Glutamatergic neuron (in vitro differentiated cells): ENCODE data around the gene LCT. TPM values are rescaled to one million over a fixed set of nuclear protein-coding genes. Genes with fewer than 3 reads are reported as not detected.

Source experiments
- DNase-seq: peaks from one replicate; pipeline ENCODE4 v3.0.0; 2022
- H3K27ac Mint-ChIP-seq: one replicate; pipeline ENCODE4 v1.8.0; 2020; ENCODE audit warnings: mild to moderate bottlenecking, mixed read lengths, inconsistent platforms; ENCODE audit not compliant: unreplicated experiment
- H3K27me3 Mint-ChIP-seq: one replicate; pipeline ENCODE4 v1.8.0; 2020; ENCODE audit warnings: mild to moderate bottlenecking, moderate library complexity, mixed read lengths, inconsistent platforms; ENCODE audit not compliant: unreplicated experiment
- H3K36me3 Mint-ChIP-seq: one replicate; pipeline ENCODE4 v1.8.0; 2020; ENCODE audit warnings: mild to moderate bottlenecking, mixed read lengths, inconsistent platforms; ENCODE audit not compliant: unreplicated experiment
- H3K4me1 Mint-ChIP-seq: one replicate; pipeline ENCODE4 v1.8.0; 2020; ENCODE audit warnings: mild to moderate bottlenecking, low read depth, mixed read lengths, inconsistent platforms; ENCODE audit not compliant: unreplicated experiment
- H3K4me3 Mint-ChIP-seq: one replicate; pipeline ENCODE4 v1.8.0; 2020; ENCODE audit warnings: mild to moderate bottlenecking, mixed read lengths, inconsistent platforms; ENCODE audit not compliant: unreplicated experiment
- H3K9me3 Mint-ChIP-seq: one replicate; pipeline ENCODE4 v1.8.0; 2020; ENCODE audit warnings: mild to moderate bottlenecking, moderate library complexity, mixed read lengths, inconsistent platforms; ENCODE audit not compliant: unreplicated experiment
- total RNA-seq: library from RNA; stranded (reverse); fragmentation: NEBNext Ultra II Directional; extraction: Animal tissue kit (Norgen Biotek cat#: 25700); gene quantifications from one replicate; pipeline ENCODE4 v1.2.1, GENCODE V29; 2021; ENCODE audit not compliant: unreplicated experiment
- TF ChIP-seq, protein P1 (sequence below): fragments of 200-600 bp; sonication (generic); IDR thresholded peaks from one replicate; pipeline ENCODE4 v1.5.0; 2021; ENCODE audit not compliant: partially characterized antibody, unreplicated experiment

LCT gene
- total RNA-seq, 1 donor from 2014 or later, result not detected

DNA sequence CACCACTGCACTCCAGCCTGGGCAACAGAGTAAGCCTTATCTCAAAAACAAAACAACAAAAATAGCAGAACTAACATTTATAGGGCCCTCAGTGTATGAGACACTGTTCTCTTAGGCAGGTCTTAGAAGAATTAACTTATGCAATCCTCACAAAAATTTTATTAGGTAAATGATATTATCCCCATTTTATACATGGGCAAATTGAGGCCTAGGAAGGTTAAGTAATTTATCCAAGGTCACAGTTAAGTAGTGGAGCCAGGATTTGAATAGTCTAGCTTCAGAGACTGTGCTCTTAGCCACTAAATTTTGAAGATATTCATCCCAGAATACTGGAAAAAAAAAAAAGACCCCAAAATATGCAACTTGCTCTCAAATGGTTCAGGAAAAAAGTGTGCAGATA, 16.4 kb upstream of the LCT start:
- H3K9me3 Mint-ChIP-seq, result no peaks in the 10 kb centered on the region
- TF ChIP-seq, protein P1, sequence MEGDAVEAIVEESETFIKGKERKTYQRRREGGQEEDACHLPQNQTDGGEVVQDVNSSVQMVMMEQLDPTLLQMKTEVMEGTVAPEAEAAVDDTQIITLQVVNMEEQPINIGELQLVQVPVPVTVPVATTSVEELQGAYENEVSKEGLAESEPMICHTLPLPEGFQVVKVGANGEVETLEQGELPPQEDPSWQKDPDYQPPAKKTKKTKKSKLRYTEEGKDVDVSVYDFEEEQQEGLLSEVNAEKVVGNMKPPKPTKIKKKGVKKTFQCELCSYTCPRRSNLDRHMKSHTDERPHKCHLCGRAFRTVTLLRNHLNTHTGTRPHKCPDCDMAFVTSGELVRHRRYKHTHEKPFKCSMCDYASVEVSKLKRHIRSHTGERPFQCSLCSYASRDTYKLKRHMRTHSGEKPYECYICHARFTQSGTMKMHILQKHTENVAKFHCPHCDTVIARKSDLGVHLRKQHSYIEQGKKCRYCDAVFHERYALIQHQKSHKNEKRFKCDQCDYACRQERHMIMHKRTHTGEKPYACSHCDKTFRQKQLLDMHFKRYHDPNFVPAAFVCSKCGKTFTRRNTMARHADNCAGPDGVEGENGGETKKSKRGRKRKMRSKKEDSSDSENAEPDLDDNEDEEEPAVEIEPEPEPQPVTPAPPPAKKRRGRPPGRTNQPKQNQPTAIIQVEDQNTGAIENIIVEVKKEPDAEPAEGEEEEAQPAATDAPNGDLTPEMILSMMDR, result no peak
- H3K36me3 Mint-ChIP-seq, result no peaks in the 10 kb centered on the region

DNA sequence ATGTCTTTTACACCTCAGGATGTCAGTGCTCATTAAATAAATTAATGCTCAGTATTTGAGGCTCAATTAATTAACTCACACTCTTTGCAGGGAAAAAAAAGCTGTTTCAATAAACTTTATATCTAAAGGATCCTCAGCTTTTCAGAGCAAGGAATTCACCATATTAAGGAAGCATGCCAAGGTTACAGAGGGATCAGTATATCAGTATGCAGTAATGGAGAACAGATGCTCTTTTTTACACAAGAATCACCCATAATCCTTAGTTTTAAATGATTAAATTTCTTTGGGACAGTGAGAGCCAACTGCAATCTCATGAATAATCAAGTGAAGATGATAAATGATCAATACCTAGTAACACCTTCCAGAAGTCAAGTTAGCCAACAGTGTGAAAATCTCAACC, 14.9 kb upstream of the LCT start:
- Mint-ChIP-seq H3K36me3 (no peaks in the 10 kb centered on the region), H3K9me3 (no peaks in the 10 kb centered on the region), H3K4me3 (no peak overlapping the region), H3K27ac (no peak overlapping the region), H3K4me1 (no peaks in the 10 kb centered on the region), H3K27me3 (no peaks in the 10 kb centered on the region)
- TF ChIP-seq, protein P1, result no peak
- DNase-seq, result no peak

More for the DNA sequence above, 16.4 kb upstream of the LCT start:
- no peak overlapping the region for H3K27ac Mint-ChIP-seq
- H3K4me3 Mint-ChIP-seq, result no peak overlapping the region
- H3K4me1 Mint-ChIP-seq, result no peaks in the 10 kb centered on the region
- no peaks in the 10 kb centered on the region for H3K27me3 Mint-ChIP-seq
- DNase-seq, result no peak

DNA sequence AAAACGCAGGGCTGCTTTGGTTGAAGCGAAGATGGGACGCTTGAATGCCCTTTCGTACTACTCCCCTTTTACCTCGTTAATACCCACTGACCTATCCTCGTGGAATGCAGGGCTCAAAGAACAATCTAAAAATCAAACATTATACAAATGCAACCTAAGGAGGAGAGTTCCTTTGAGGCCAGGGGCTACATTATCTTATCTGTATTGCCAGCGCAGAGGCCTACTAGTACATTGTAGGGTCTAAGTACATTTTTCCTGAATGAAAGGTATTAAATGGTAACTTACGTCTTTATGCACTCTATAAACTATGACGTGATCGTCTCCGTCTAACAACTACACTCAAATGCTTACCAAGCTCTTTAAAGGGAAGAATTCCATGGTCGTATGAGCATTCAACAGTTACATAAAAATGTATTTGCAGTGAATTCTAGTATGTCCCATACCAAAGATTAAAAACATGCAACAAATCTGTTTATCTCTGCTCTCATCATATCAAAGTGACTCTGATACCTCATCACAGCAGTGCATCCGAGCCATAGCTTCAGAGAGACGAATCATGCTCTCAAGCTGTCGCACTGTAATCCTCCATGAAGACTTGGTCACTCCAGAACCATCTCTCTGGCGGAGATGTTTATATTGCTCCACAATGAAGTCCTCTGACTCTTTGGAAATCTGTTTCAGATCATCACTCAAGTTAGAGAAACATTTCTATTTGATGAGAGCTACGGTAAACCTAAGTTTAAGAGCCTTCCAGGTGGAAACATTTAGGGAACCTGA, 14.1 kb upstream of the LCT start:
- Mint-ChIP-seq H3K27ac (no peak overlapping the region), H3K9me3 (no peaks in the 10 kb centered on the region)

DNA sequence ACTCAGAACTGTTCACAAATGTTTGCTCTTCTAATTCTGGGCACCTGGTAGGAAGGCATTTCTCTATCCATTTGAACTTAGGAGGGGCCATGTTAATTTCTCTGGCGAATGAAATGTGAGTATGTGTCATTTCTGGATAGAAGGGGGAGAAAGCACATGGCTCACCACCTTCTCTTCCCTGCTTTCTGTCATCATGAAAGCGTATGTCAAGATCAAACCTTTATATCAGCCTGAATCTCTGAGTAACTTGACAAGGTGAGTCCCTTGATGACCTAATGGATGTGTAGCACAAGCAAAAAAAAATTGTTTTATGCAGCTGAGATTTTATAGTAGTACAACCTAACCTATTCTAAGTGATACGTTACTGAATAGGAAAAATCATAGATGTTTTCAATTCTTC, 12.1 kb upstream of the LCT start:
- Mint-ChIP-seq H3K27ac (no peak overlapping the region), H3K4me3 (no peak overlapping the region), H3K4me1 (no peaks in the 10 kb centered on the region), H3K9me3 (no peaks in the 10 kb centered on the region), H3K27me3 (no peaks in the 10 kb centered on the region), H3K36me3 (no peaks in the 10 kb centered on the region)
- no peak for DNase-seq
- TF ChIP-seq, protein P1, result no peak

More for the DNA sequence above, 14.1 kb upstream of the LCT start:
- H3K4me3 Mint-ChIP-seq, result no peak overlapping the region
- DNase-seq, result no peak
- no peaks in the 10 kb centered on the region for H3K36me3 Mint-ChIP-seq
- TF ChIP-seq, protein P1, result no peak
- H3K27me3 Mint-ChIP-seq, result no peaks in the 10 kb centered on the region
- H3K4me1 Mint-ChIP-seq, result no peaks in the 10 kb centered on the region

DNA sequence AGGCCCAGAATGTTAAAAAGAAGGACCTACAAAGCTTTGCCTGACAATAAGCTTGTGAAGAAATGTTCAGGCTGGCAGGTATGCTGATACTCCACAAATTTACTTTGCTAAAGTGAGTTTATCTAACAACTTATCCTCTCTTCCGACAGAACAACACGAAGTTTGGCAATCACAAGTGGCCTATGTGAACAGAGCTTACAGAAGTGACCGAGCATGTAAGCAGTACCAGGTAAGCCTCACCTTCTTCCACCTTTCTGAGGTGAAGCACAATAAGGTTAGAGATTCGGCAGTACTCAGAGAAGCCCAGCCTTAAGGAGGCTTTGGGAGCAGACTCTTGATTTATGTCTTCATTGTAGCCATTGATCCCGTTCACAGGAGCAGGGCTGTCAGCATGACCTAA, 9.0 kb upstream of the LCT start:
- Mint-ChIP-seq H3K4me3 (no peak overlapping the region), H3K36me3 (no peaks in the 10 kb centered on the region), H3K9me3 (no peaks in the 10 kb centered on the region), H3K27me3 (no peaks in the 10 kb centered on the region), H3K27ac (no peak overlapping the region), H3K4me1 (peaks cover 4% of the 10 kb centered on the region)
- TF ChIP-seq, protein P1, result no peak
- no peak for DNase-seq
